Dendritic cell treated with granulocyte-macrophage colony-stimulating factor and Interleukin-4, amounts not matched to agents 40 ng/mL and 50 ng/mL, for 4 days (primary cell): ENCODE measurements around the gene MDM1.

ENCODE experiments used
- H3K27ac Mint-ChIP-seq: one replicate; pipeline ENCODE4 v1.8.0; 2022; ENCODE audit warnings: mild to moderate bottlenecking, mixed read lengths
- H3K27me3 Mint-ChIP-seq: one replicate; pipeline ENCODE4 v1.8.0; 2022; ENCODE audit warnings: mild to moderate bottlenecking, mixed read lengths
- H3K36me3 Mint-ChIP-seq: one replicate; pipeline ENCODE4 v1.8.0; 2022; ENCODE audit warnings: low read depth, mixed read lengths
- H3K4me1 Mint-ChIP-seq: one replicate; pipeline ENCODE4 v1.8.0; 2022; ENCODE audit warnings: low read depth, mixed read lengths
- H3K4me3 Mint-ChIP-seq: one replicate; pipeline ENCODE4 v1.8.0; 2022; ENCODE audit warnings: mild to moderate bottlenecking, moderate library complexity, mixed read lengths
- H3K9me3 Mint-ChIP-seq: one replicate; pipeline ENCODE4 v1.8.0; 2022; ENCODE audit warnings: mixed read lengths
- intact Hi-C: fragments of 100-400 bp; cut with micrococcal nuclease; formaldehyde crosslinking; loops from one replicate; pipeline ENCODE4 v1.15.0; 2022

Gene MDM1

DNA sequence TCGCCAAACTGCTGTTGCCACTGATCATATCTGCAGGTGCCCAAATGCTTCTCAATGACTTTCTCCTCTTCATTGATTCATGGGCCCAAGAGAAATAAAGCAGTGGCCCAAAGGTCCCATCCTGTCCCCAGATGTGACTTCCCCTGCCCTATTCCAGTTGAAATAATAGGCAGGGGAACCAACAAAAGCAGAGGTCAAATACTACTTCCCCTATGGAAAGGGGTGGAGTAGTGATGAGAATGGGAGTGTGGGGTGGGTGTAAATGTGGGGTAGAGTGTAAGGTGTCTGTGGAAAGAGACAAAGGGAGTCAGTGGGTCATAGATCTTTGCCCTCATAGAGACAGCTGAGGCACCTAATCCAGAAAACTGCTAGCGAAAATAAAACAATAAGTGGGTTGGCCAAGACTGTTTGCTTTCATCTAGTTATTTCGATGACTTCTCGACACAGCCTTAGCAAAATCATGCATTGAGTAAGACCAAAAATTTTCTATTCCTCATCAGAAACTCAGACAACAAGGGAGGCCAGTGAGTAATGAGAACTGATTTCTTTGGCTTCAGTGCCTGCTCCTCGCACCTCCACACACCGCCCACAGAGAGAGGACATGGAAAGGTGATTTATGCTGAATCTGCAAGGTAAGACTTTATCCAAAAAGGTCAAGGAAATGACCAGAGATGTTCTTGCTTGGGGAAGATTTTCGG is 67.9 kb downstream of the MDM1 start:
- Mint-ChIP-seq H3K27ac (no peak overlapping the region), H3K27me3 (no peaks in the 10 kb centered on the region), H3K36me3 (no peaks in the 10 kb centered on the region), H3K4me1 (peaks cover 22% of the 10 kb centered on the region), H3K4me3 (no peak overlapping the region), H3K9me3 (no peaks in the 10 kb centered on the region)
- intact Hi-C loops, result no loop called here

DNA sequence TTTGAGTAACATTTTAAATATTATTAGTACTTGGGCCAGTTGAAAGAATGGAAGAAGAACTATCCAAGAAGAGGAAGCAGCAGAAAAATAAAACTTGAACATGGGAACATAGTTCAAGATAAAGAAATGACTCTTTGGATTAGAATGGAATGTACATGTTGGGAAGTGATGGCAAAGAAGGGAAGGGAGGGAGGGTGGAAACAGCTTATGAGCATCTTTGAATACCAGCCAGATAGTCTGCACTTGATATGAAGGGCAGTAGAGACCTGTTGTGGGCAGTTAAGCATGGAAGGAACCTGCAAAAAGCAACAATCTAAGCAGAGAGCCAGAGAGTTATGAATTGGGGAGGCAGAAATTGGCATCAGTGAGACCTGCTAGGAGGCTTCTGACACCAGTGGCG is 68.8 kb downstream of the MDM1 start:
- peaks cover 18% of the 10 kb centered on the region for H3K4me1 Mint-ChIP-seq
- no peak overlapping the region for H3K4me3 Mint-ChIP-seq
- no peaks in the 10 kb centered on the region for H3K9me3 Mint-ChIP-seq
- no peaks in the 10 kb centered on the region for H3K36me3 Mint-ChIP-seq
- no peaks in the 10 kb centered on the region for H3K27me3 Mint-ChIP-seq
- intact Hi-C loops, result no loop called here
- no peak overlapping the region for H3K27ac Mint-ChIP-seq

DNA sequence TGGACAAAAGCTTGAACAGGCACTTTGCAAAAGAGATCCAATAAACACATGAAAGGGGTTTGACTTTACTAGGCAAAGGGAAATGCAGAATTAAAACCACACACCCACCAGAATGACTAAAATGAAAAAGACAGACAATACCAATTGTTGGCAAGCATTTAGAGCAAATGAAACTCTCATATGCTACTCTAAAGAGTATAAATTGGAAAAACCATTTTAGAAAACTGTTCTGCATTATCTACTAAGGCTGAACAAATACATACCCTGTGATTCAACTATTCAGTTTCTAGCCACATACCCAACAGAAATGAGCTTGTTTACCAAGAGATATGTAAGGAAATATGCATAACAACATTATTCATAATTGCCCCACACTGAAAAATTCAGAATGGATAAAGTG is 70.3 kb downstream of the MDM1 start:
- H3K36me3 Mint-ChIP-seq, result no peaks in the 10 kb centered on the region
- H3K4me3 Mint-ChIP-seq, result no peak overlapping the region
- no peak overlapping the region for H3K27ac Mint-ChIP-seq
- intact Hi-C loops, result no loop called here
- peaks cover 1% of the 10 kb centered on the region for H3K27me3 Mint-ChIP-seq
- no peaks in the 10 kb centered on the region for H3K9me3 Mint-ChIP-seq
- H3K4me1 Mint-ChIP-seq, result peaks cover 10% of the 10 kb centered on the region

DNA sequence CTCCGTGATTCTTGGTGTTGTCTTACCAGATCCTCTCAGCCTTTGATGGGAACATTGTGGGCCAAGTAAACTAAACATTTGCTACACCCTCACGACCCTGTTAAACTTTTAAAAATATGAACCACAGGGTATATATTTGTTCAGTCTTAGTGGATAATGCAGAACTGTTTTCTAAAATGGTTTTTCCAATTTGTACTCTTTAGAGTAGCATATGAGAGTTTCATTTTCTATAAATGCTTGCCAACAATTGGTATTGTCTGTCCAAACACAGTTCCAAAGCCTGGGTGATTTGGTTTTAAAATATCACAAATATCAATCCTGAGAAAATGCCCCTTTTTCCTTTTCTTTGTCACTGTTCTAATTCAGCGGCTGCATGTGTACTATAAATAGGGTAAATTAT is 72.0 kb downstream of the MDM1 start:
- intact Hi-C loops, result no loop called here
- H3K4me3 Mint-ChIP-seq, result no peak overlapping the region
- no peak overlapping the region for H3K27ac Mint-ChIP-seq
- peaks cover 1% of the 10 kb centered on the region for H3K27me3 Mint-ChIP-seq
- H3K4me1 Mint-ChIP-seq, result peaks cover 5% of the 10 kb centered on the region
- no peaks in the 10 kb centered on the region for H3K9me3 Mint-ChIP-seq
- no peaks in the 10 kb centered on the region for H3K36me3 Mint-ChIP-seq

DNA sequence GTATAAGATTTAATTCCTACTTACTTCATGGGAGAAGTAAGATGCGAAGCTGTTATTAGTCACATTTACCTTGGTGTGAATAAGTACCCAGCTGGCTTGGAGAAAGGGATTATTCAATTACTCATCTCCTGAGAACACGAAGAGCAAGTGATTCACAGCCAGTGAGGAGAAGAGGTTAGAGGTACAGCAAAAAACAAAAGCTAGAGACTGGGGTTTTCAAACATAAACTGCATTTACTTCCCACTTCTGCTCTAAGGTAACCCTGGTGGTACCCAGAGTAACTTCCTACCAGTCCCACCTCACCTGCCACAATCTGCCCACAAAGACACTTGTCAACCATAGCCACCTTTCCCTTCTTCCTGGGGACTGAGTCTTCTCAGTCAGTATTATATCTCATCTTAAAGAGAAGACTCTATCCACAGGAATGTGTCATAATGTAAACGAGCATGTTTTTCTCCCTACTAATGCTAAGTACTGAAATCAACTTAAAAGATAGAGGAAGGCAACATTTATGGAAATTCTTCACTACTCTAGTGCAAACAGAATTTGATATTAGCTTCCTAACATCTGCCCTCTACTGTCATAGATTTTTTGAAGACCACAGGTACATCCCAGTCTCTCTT is 72.7 kb downstream of the MDM1 start:
- Mint-ChIP-seq H3K4me1 (peaks cover 5% of the 10 kb centered on the region), H3K4me3 (no peak overlapping the region), H3K36me3 (no peaks in the 10 kb centered on the region), H3K9me3 (no peaks in the 10 kb centered on the region), H3K27ac (no peak overlapping the region), H3K27me3 (peaks cover 1% of the 10 kb centered on the region)
- intact Hi-C loops, result no loop called here

DNA sequence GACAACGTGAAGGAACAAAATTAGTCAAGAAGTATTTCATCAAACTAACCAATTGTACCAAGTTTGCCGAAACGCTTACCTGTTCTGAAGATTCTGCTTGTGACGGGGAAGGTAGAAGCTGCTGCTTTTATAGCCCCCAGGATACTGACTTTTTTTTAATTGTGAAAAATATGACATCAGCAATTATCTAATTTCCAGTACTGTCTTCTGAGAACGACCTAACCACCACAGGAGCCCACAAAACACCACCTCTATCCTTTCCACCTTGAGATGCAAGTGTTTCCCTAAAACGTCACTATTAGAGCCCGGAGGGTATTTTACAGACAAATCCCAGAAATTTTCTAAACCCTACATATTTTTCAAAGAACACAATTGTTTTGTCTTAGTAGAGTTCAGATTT is 78.7 kb downstream of the MDM1 start, which contains the start of gene IL22:
TSS of gene IL22 (minus strand) at position 101 of the 400 bp plus-strand sequence. CDS start 156 bp downstream, outside the sequence.
- H3K27ac Mint-ChIP-seq, result no peak within 1 kb of the TSS
- no peaks in the 10 kb centered on the region for H3K36me3 Mint-ChIP-seq
- H3K27me3 Mint-ChIP-seq, result peaks cover 4% of the 10 kb centered on the region
- no peaks in the 10 kb centered on the region for H3K9me3 Mint-ChIP-seq
- no peak within 1 kb of the TSS for H3K4me3 Mint-ChIP-seq
- no peaks in the 10 kb centered on the region for H3K4me1 Mint-ChIP-seq
- intact Hi-C loops, result no loop called here

DNA sequence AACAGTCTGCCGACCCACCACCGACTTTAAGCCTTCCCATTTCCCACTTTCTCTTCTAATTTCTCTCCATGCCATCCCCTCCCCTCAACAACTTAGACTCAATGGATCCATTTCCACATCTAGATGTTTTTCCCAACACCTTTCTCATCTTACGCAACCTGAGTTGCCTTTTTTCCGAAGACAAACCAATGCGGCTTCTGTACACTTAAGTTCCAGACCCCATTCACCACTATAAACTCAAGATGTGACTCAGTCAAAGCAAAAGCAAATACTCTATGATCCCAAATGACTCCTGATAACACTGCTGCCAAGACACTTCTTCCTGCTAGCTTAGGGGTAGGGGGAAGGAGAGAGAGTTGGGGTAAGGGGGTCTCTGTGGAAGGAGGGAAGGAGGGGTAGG is 80.1 kb downstream of the MDM1 start:
- Mint-ChIP-seq H3K9me3 (no peaks in the 10 kb centered on the region), H3K4me1 (no peaks in the 10 kb centered on the region)

DNA sequence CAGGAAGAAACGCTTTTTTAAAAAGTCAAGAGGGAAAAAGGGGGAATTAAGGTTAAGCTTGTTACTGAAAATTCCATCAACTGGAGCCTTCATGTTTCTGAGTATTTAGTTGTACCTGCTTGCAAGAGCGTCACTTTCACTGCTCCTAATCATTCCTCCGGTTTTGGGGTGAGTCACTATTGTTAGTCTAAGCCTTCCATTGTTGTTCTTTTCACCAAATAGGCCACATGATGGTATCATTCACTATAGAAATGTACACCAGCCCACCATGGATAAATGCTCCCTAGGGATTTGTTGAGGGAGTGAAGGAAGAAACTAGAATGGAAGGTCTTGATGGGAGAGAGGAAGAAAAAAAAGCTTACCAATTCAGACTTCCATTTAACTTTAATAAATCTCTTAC is 81.7 kb downstream of the MDM1 start:
- intact Hi-C loops, result no loop called here
- Mint-ChIP-seq H3K4me3 (no peak overlapping the region), H3K27ac (no peak overlapping the region), H3K36me3 (no peaks in the 10 kb centered on the region), H3K9me3 (no peaks in the 10 kb centered on the region), H3K4me1 (no peaks in the 10 kb centered on the region), H3K27me3 (peaks cover 3% of the 10 kb centered on the region)

More for the DNA sequence above, 80.1 kb downstream of the MDM1 start:
- H3K27ac Mint-ChIP-seq, result no peak overlapping the region
- H3K27me3 Mint-ChIP-seq, result peaks cover 3% of the 10 kb centered on the region
- intact Hi-C loops, result no loop called here
- no peak overlapping the region for H3K4me3 Mint-ChIP-seq
- no peaks in the 10 kb centered on the region for H3K36me3 Mint-ChIP-seq

DNA sequence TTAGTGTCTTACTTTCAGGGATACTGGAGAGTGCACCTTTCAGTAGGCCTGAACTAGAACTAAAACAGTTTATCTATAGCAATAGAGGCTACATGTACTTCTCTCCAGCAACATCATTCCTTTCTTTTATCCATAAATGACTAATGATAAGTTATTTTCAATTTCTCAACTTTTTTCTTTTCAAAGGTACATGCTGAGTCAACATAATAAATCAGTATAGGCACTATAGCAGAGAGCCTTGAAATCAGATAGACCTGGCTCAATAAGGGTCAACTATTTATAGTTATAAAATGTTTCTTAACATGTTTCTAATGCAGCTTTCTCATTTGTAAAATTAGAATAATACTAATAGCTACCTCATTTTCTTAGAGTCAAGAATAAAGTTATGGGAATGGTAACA is 84.4 kb downstream of the MDM1 start:
- H3K4me1 Mint-ChIP-seq, result no peaks in the 10 kb centered on the region
- H3K27ac Mint-ChIP-seq, result no peak overlapping the region
- H3K9me3 Mint-ChIP-seq, result no peaks in the 10 kb centered on the region
- H3K4me3 Mint-ChIP-seq, result no peak overlapping the region
- intact Hi-C loops, result no loop called here
- peaks cover 3% of the 10 kb centered on the region for H3K27me3 Mint-ChIP-seq
- H3K36me3 Mint-ChIP-seq, result no peaks in the 10 kb centered on the region

DNA sequence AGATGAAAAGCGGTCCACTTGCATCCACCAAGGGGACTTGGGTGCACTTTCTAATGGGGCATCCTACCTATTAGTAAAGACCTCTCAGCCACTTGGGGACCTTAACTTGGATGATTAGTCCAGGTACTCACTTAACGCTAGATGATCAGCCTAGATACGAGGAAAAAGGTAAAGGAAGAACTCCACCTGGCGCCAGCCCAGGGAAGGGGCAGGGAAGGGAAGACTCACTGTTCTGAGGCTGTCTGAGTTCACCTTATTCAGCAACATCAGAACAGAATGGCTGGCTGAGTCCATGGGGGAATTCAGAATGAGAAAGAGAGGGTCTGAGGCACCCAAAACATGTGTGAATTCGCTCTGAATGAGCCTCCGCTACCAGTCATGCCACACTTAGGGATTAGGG is 85.8 kb downstream of the MDM1 start:
- Mint-ChIP-seq H3K4me1 (peaks cover 1% of the 10 kb centered on the region), H3K9me3 (no peaks in the 10 kb centered on the region), H3K27ac (no peak overlapping the region), H3K4me3 (no peak overlapping the region), H3K27me3 (no peaks in the 10 kb centered on the region), H3K36me3 (no peaks in the 10 kb centered on the region)
- intact Hi-C loops, result no loop called here

DNA sequence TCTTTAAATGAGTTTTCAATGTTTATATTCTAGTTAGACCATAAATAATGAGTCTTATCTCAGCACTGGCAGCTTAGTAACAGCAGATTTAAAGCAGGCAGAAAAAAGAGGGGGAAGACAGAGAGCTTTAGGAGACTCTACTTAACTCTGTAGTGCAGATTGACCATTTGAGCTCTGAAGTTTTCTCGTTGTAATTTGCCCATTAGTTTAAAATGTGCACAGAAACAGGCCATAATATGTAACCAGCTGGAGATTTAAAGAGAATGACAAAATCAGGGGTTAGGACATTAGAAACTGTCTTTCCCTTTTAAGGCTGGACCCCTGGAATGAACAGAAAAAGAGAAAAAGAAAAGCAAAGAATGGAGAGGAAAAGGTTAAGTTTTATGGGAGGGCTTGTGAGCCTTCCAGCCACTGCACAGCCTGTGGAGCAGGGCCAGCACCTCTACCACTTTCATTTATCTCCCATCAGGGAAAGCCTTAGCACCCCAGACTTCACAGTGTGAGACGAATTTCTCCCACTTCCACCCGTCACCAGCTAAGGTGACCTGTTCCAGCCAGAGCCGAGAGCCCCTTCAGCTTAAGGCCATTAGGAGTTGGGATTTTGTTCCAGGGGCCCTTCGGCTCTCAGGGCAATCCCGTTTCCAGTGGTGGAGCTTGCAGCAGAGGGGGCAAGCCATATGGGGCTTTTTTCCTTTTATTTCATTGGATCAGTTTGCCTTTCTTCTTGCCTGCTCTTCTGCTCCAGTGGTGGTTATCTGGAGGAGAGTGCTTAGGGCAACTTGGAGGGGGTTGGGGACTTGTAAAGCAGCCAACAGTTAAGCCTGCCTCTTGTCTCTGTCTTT is 86.8 kb downstream of the MDM1 start:
- no peak overlapping the region for H3K4me3 Mint-ChIP-seq
- H3K36me3 Mint-ChIP-seq, result no peaks in the 10 kb centered on the region

More for the DNA sequence above, 86.8 kb downstream of the MDM1 start:
- Mint-ChIP-seq H3K4me1 (peaks cover 10% of the 10 kb centered on the region), H3K9me3 (no peaks in the 10 kb centered on the region), H3K27ac (no peak overlapping the region), H3K27me3 (no peaks in the 10 kb centered on the region)
- intact Hi-C loops, result no loop called here
